K562 (cell line): ENCODE measurements around the gene SLITRK2. TPM values are rescaled to one million over a fixed set of nuclear protein-coding genes. Genes with fewer than 3 reads are reported as not detected.

Experiments used
- ATAC-seq: fragments of 200-7000 bp; cut with Tn5 transposase; 3 replicates; pipeline ENCODE4 v1.9.1; 2020; ENCODE audit warnings: moderate library complexity
- BruUV-seq: library from RNA; stranded (reverse); fragments of 400-500 nt; replicated peaks from 2 replicates; lab custom pipeline; 2021; lab: Mats Ljungman, UMichigan
- CTCF ChIA-PET: fragments of 300-600 bp; formaldehyde crosslinking; extraction: SDS; loops from one replicate; lab custom pipeline; 2021; ENCODE audit warnings: low intra/inter-chr PET ratio; lab: Yijun Ruan, JAX
- POLR2A ChIA-PET: fragments of 300-600, 350-650 bp; sonication (Branson Sonifier 250); formaldehyde crosslinking; extraction: SDS; loops from one replicate; lab custom pipeline; 2021; ENCODE audit warnings: antibody characterized with exemption, inconsistent platforms; lab: Yijun Ruan, JAX
- DNase-seq, 4 experiments: peaks; one replicate each; pipeline versions ENCODE4 v3.0.0 to v3.0.0-alpha.2; 2011 to 2018; ENCODE audit warnings: low spot score in 3 of 4, mixed read lengths in 3 of 4; ENCODE audit errors: extremely low read depth in 1 of 4
- FAIRE-seq: peaks from 2 replicates; lab custom pipeline; 2011; peaks lifted over from hg19 to GRCh38; lab: Jason Lieb, UNC
- H2AFZ ChIP-seq: 2 replicates; pipeline ENCODE4 v1.6.0; 2011; ENCODE audit warnings: low read depth, low read length, control low read depth, inconsistent platforms
- H3K27ac ChIP-seq: fragments of 200-600 bp; 3 replicates; pipeline ENCODE4 v1.8.0; 2011; ENCODE audit warnings: low read depth, mild to moderate bottlenecking, control low read depth, inconsistent platforms, low read length, moderate library complexity, mixed read lengths; ENCODE audit errors: extremely low read depth
- H3K27me3 ChIP-seq, 2 experiments: fragments of 300-600 bp in 1 of 2; 2 replicates in 1 of 2; 3 replicates in 1 of 2; pipeline versions ENCODE4 v1.6.0 to v1.8.0; 2011; ENCODE audit warnings: inconsistent platforms in 2 of 2, low read length in 2 of 2, mild to moderate bottlenecking in 1 of 2, mixed read lengths in 1 of 2, moderate library complexity in 1 of 2; ENCODE audit not compliant: control insufficient read depth in 2 of 2, insufficient read depth in 2 of 2
- H3K36me3 ChIP-seq: fragments of 300-600 bp; 3 replicates; pipeline ENCODE4 v1.8.0; 2011; ENCODE audit warnings: mild to moderate bottlenecking, low read length, inconsistent platforms; ENCODE audit not compliant: control insufficient read depth, insufficient read depth
- H3K4me1 ChIP-seq, 2 experiments: fragments of 200-600 bp in 1 of 2; replicated peaks in 1 of 2; 2 replicates in 1 of 2; 3 replicates in 1 of 2; pipeline versions ENCODE4 v1.5.1 to v1.8.0; 2011; ENCODE audit warnings: inconsistent platforms in 2 of 2, low read length in 2 of 2, mild to moderate bottlenecking in 1 of 2, mixed read lengths in 1 of 2, moderate library complexity in 1 of 2; ENCODE audit not compliant: control insufficient read depth in 2 of 2, insufficient read depth in 2 of 2
- H3K4me2 ChIP-seq: 2 replicates; pipeline ENCODE4 v1.6.1; 2011; ENCODE audit warnings: low read length, control low read depth, inconsistent platforms, mixed read lengths; ENCODE audit not compliant: insufficient read depth
- H3K4me3 ChIP-seq: fragments of 200-600 bp; sonication (generic), shearing (Covaris generic); 2 replicates; pipeline ENCODE4 v1.5.1; 2016; ENCODE audit warnings: control low read depth, inconsistent platforms
- H3K79me2 ChIP-seq: fragments of 200-600 bp; 3 replicates; pipeline ENCODE4 v1.8.0; 2011; ENCODE audit warnings: low read length, inconsistent platforms; ENCODE audit not compliant: control insufficient read depth, insufficient read depth
- H3K9ac ChIP-seq, 2 experiments: 2 replicates each; pipeline versions ENCODE4 v1.6.0 to v1.6.1; 2011; ENCODE audit warnings: low read depth in 2 of 2, low read length in 2 of 2, control low read depth in 1 of 2, inconsistent platforms in 1 of 2, mild to moderate bottlenecking in 1 of 2, mixed read lengths in 1 of 2; ENCODE audit not compliant: insufficient read depth in 1 of 2
- H3K9me1 ChIP-seq: one replicate; pipeline ENCODE4 v1.6.0; 2011; ENCODE audit warnings: inconsistent platforms, mild to moderate bottlenecking, low read length, moderate library complexity; ENCODE audit not compliant: control insufficient read depth, insufficient read depth
- H3K9me3 ChIP-seq: replicated peaks from 2 replicates; pipeline ENCODE4 v1.5.1; 2011; ENCODE audit warnings: low read depth, low read length, inconsistent platforms; ENCODE audit not compliant: control insufficient read depth, insufficient read depth
- H4K20me1 ChIP-seq: replicated peaks from 2 replicates; pipeline ENCODE4 v1.6.1; 2011; ENCODE audit warnings: low read length, inconsistent platforms, mixed read lengths; ENCODE audit not compliant: control insufficient read depth, insufficient read depth
- ARID3B ChIP-seq: fragments of 250-450 bp; sonication (Bioruptor Pico); IDR thresholded peaks from 2 replicates; pipeline ENCODE4 v1.4.0; 2020; ENCODE audit warnings: borderline replicate concordance
- CBFA2T3 ChIP-seq: fragments of 450-650 bp; IDR thresholded peaks from 2 replicates; pipeline ENCODE4 v1.6.1; 2017
- CREB1 ChIP-seq, 2 experiments: sonication (generic) in 1 of 2; formaldehyde crosslinking in 1 of 2; IDR thresholded peaks; 2 replicates each; pipeline versions ENCODE4 v1.6.1 to v1.8.0; 2012 to 2022; ENCODE audit warnings: inconsistent platforms in 1 of 2, mild to moderate bottlenecking in 1 of 2, missing genetic modification reagents in 1 of 2, moderate library complexity in 1 of 2
- CTCFL ChIP-seq: IDR thresholded peaks from 2 replicates; pipeline ENCODE4 v1.6.1; 2011; ENCODE audit warnings: borderline replicate concordance, low read depth, mild to moderate bottlenecking, moderate library complexity, low read length; ENCODE audit not compliant: insufficient read depth, poor library complexity, severe bottlenecking
- DDX20 ChIP-seq: fragments of 450-650 bp; IDR thresholded peaks from 2 replicates; pipeline ENCODE4 v1.6.1; 2016; ENCODE audit warnings: missing genetic modification characterization, low read depth, mild to moderate bottlenecking, missing compliant biosample characterization, moderate library complexity
- FOSL1 ChIP-seq: fragments of 200-800 bp; sonication (Bioruptor generic); conservative IDR thresholded peaks from 2 replicates; pipeline ENCODE4 v1.6.1; 2016; ENCODE audit warnings: missing genetic modification characterization, missing compliant biosample characterization
- GATAD2B ChIP-seq: fragments of 450-650 bp; IDR thresholded peaks from 2 replicates; pipeline ENCODE4 v1.6.1; 2017; ENCODE audit warnings: mild to moderate bottlenecking, borderline replicate concordance
- HDGF ChIP-seq: fragments of 450-650 bp; IDR thresholded peaks from 2 replicates; pipeline ENCODE4 v1.6.1; 2016
- KHSRP ChIP-seq: fragments of 450-650 bp; IDR thresholded peaks from 2 replicates; pipeline ENCODE4 v1.6.1; 2017
- PCBP2 ChIP-seq: fragments of 200-400 bp; formaldehyde crosslinking; IDR thresholded peaks from 2 replicates; pipeline ENCODE4 v1.6.1; 2018; ENCODE audit warnings: low read length, low read depth, mild to moderate bottlenecking, moderate library complexity; ENCODE audit not compliant: poor library complexity, severe bottlenecking
- RBM25 ChIP-seq: fragments of 200-400 bp; formaldehyde crosslinking; IDR thresholded peaks from 2 replicates; pipeline ENCODE4 v1.6.1; 2018; ENCODE audit warnings: low read length, low read depth, moderate library complexity; ENCODE audit not compliant: severe bottlenecking
- TEAD4 ChIP-seq, 2 experiments: sonication (generic) in 1 of 2; formaldehyde crosslinking in 1 of 2; IDR thresholded peaks; 2 replicates each; pipeline versions ENCODE4 v1.6.1 to v1.8.0; 2012 to 2022; ENCODE audit warnings: borderline replicate concordance in 1 of 2, inconsistent platforms in 1 of 2, low read length in 1 of 2, mild to moderate bottlenecking in 1 of 2, missing genetic modification reagents in 1 of 2
- TRIM24 ChIP-seq, 2 experiments: fragments of 450-650 bp; IDR thresholded peaks; 2 replicates each; pipeline ENCODE4 v1.6.1; 2016
- ZC3H11A ChIP-seq: IDR thresholded peaks from 2 replicates; pipeline ENCODE4 v1.6.1; 2012; ENCODE audit warnings: low read depth, low read length, improper control_type of control experiment
- WGBS: fragments of 100-300 bp; shearing (Covaris generic); methylation state at CpG from one replicate; pipeline ENCODE4 v1.1.6; 2016; ENCODE audit warnings: low coverage, mixed read lengths; ENCODE audit not compliant: insufficient coverage; ENCODE audit errors: missing lambda C conversion rate; 5-methylcytosine and 5-hydroxymethylcytosine counted together
- in situ Hi-C: fragments of 300-500 bp; cut with MboI; formaldehyde crosslinking; loops from 4 replicates; pipeline ENCODE4 v1.15.0; 2018; ENCODE audit warnings: inconsistent platforms, mixed read lengths
- intact Hi-C: fragments of 100-400 bp; cut with micrococcal nuclease; formaldehyde crosslinking; loops from 2 replicates; pipeline ENCODE4 v1.14.2; 2022
- polyA plus RNA-seq, 8 experiments: library from polyadenylated mRNA; depleted of rRNA in 4 of 8; stranded (reverse) in 5 of 8; unstranded in 3 of 8; fragments of >200 nt; fragmentation: Nextera tagmentation in 2 of 8; fragmentation: Illumina TruSeq in 1 of 8; extraction: Ambion mirVana in 2 of 8; extraction: Trizol in 1 of 8; gene quantifications; 2 replicates each; pipeline versions ENCODE4 v1.2.1 to v1.2.3, GENCODE V29; 2011 to 2014; ENCODE audit warnings: inconsistent platforms in 1 of 8, missing spikeins in 1 of 8
- total RNA-seq, 7 experiments: library from RNA; depleted of rRNA in 6 of 7; stranded (reverse); fragments of >200 nt in 6 of 7; fragmentation: Illumina TruSeq in 2 of 7; extraction: Trizol in 2 of 7; gene quantifications; 2 replicates each; pipeline versions ENCODE4 v1.2.1 to v1.2.3, GENCODE V29; 2011 to 2021; ENCODE audit warnings: low replicate concordance in 1 of 7
- TF ChIP-seq, protein P1 (sequence below), 2 experiments: fragments of 450-650 bp; IDR thresholded peaks; 2 replicates each; pipeline ENCODE4 v1.6.1; 2018; ENCODE audit warnings: mild to moderate bottlenecking in 2 of 2, low read depth in 1 of 2; ENCODE audit not compliant: partially characterized antibody in 2 of 2

Gene SLITRK2
- total and polyA plus RNA-seq, 9 of the 15 experiments (the other 6 are each of a cell fraction or from before 2014, with no cell fraction given): not detected

GRCh38 chrX:145773006-145773405, 44.6 kb upstream of the SLITRK2 start:
- H3K9ac ChIP-seq: no peak overlapping the region
- POLR2A ChIA-PET: no interaction called here
- H3K36me3 ChIP-seq: no peaks in the 10 kb centered on the region
- no peaks in the 10 kb centered on the region for H3K9me1 ChIP-seq
- no peak overlapping the region for H3K4me3 ChIP-seq
- no peak for FAIRE-seq
- H2AFZ ChIP-seq: no peak overlapping the region
- no peak overlapping the region for H3K27ac ChIP-seq
- H4K20me1 ChIP-seq: no peaks in the 10 kb centered on the region
- H3K4me1 ChIP-seq: no peaks in the 10 kb centered on the region
- BruUV-seq: no TSS peak
- CTCF ChIA-PET: no interaction called here
- no peaks in the 10 kb centered on the region for H3K79me2 ChIP-seq
- no peak overlapping the region for H3K4me2 ChIP-seq
- in situ Hi-C loops (no loop called here), intact Hi-C loops (no loop called here)
- ATAC-seq: no peak
- no peak for DNase-seq
- H3K9me3 ChIP-seq: no peaks in the 10 kb centered on the region
- H3K27me3 ChIP-seq: no peaks in the 10 kb centered on the region
- 0% methylated on average over 1 of the region's 1 CpG for WGBS
- TF ChIP-seq RBM25: no peak
- no peak for TF ChIP-seq CTCFL
- TF ChIP-seq KHSRP: no peak
- TF ChIP-seq TEAD4 (IDR thresholded peaks at IDR 0.05; ENCODE audit: low read length): no peak
- TF ChIP-seq TEAD4 (CRISPR knock-in tag; IDR thresholded peaks at IDR 0.05; ENCODE audit: borderline replicate concordance): no peak
- TF ChIP-seq GATAD2B: no peak
- TF ChIP-seq ARID3B (CRISPR knock-in tag): no peak
- TF ChIP-seq PCBP2: no peak
- TF ChIP-seq CBFA2T3: no peak
- no peak for TF ChIP-seq FOSL1 (tag)
- TF ChIP-seq, protein P1, sequence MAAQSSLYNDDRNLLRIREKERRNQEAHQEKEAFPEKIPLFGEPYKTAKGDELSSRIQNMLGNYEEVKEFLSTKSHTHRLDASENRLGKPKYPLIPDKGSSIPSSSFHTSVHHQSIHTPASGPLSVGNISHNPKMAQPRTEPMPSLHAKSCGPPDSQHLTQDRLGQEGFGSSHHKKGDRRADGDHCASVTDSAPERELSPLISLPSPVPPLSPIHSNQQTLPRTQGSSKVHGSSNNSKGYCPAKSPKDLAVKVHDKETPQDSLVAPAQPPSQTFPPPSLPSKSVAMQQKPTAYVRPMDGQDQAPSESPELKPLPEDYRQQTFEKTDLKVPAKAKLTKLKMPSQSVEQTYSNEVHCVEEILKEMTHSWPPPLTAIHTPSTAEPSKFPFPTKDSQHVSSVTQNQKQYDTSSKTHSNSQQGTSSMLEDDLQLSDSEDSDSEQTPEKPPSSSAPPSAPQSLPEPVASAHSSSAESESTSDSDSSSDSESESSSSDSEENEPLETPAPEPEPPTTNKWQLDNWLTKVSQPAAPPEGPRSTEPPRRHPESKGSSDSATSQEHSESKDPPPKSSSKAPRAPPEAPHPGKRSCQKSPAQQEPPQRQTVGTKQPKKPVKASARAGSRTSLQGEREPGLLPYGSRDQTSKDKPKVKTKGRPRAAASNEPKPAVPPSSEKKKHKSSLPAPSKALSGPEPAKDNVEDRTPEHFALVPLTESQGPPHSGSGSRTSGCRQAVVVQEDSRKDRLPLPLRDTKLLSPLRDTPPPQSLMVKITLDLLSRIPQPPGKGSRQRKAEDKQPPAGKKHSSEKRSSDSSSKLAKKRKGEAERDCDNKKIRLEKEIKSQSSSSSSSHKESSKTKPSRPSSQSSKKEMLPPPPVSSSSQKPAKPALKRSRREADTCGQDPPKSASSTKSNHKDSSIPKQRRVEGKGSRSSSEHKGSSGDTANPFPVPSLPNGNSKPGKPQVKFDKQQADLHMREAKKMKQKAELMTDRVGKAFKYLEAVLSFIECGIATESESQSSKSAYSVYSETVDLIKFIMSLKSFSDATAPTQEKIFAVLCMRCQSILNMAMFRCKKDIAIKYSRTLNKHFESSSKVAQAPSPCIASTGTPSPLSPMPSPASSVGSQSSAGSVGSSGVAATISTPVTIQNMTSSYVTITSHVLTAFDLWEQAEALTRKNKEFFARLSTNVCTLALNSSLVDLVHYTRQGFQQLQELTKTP (IDR thresholded peaks at IDR 0.05; ENCODE audit: low read depth in 1 of 2, partially characterized antibody in 2 of 2): no peak
- no peak for TF ChIP-seq ZC3H11A
- no peak for TF ChIP-seq HDGF
- TF ChIP-seq CREB1 (IDR thresholded peaks at IDR 0.05): no peak
- TF ChIP-seq CREB1 (CRISPR knock-in tag; IDR thresholded peaks at IDR 0.05): no peak
- no peak for TF ChIP-seq TRIM24 (IDR thresholded peaks at IDR 0.05)
- TF ChIP-seq DDX20 (tag): no peak
